Activated naive CD8-positive, alpha-beta T cell (primary cell): ENCODE data around the gene AKR1C1.
"Not testable (repeated sequence)": the region's sequence is repeated elsewhere in the genome, so short reads cannot be mapped to it uniquely, and the experiment has no call there.

Experiments used
- H3K27ac Mint-ChIP-seq: one replicate; pipeline ENCODE4 v1.8.0; 2021; ENCODE audit warnings: mixed read lengths
- H3K27me3 Mint-ChIP-seq: one replicate; pipeline ENCODE4 v1.8.0; 2021; ENCODE audit warnings: mixed read lengths
- H3K36me3 Mint-ChIP-seq: one replicate; pipeline ENCODE4 v1.8.0; 2021; ENCODE audit warnings: mixed read lengths
- H3K4me1 Mint-ChIP-seq: one replicate; pipeline ENCODE4 v1.8.0; 2021; ENCODE audit warnings: low read depth, mixed read lengths
- H3K4me3 Mint-ChIP-seq: one replicate; pipeline ENCODE4 v1.8.0; 2021; ENCODE audit warnings: mild to moderate bottlenecking, mixed read lengths
- H3K9me3 Mint-ChIP-seq: one replicate; pipeline ENCODE4 v1.8.0; 2021; ENCODE audit warnings: low read depth, mixed read lengths

The AKR1C1 gene

DNA sequence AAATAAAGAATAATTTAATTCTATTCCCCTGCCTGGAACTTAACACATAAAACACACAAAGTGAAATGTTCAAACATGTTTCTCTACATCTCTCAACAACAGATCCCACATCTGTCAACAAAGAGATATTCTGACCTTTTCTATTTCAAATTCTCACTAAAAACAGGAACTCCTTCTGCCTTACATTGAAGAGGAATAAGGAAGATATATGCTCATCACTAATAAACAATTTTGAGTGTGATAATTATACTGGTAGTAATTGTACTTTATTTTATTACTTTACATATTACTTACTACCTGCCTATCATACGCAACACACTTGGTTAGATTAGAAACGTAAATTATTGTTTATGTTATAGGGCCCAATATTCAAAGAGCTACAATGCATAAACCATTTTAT, 27.0 kb downstream of the AKR1C1 start:
- Mint-ChIP-seq H3K36me3 (peaks cover 2% of the 10 kb centered on the region), H3K4me3 (no peak overlapping the region), H3K27me3 (no peaks in the 10 kb centered on the region), H3K4me1 (no peaks in the 10 kb centered on the region), H3K27ac (no peak overlapping the region), H3K9me3 (no peaks in the 10 kb centered on the region)

DNA sequence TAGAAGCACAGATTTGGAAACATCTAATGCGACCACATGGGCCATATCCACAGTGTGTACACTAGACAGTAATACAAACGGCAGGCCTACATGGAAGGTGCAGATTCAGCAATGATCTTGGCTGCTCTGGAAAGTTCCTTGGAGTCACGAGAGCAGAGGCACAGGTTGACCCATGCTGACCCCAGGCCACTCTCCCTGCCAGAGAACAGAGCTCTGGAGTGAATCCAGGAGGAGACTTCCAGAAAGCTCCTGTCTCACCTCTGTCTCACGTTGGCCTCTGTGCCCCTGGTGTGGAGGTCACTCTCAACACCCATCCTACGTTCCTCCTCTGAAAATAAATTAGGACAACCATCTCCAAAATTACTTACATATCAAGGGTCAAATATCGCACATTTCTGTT, 28.2 kb downstream of the AKR1C1 start:
- not testable (repeated sequence) for H3K27ac Mint-ChIP-seq, H3K36me3 Mint-ChIP-seq, H3K27me3 Mint-ChIP-seq, H3K9me3 Mint-ChIP-seq, H3K4me1 Mint-ChIP-seq, H3K4me3 Mint-ChIP-seq

DNA sequence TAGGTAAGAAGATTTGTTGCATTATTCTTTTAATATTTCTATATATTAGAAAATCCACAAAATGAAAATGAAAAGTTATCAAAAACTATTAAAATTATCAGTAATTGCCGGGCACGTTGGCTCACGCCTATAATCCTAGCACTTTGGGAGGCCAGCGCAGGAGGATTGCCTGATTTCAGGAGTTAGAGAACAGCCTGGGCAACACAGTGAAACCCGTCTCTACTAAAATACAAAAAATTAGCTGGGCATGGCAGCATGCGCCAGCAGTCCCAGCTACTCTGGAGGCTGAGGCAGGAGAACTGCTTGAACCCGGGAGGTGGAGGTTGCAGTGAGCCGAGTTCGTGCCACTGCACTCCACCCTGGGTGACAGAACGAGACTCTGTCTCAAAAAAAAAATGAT, 29.3 kb downstream of the AKR1C1 start:
- H3K9me3 Mint-ChIP-seq, H3K4me3 Mint-ChIP-seq, H3K4me1 Mint-ChIP-seq, H3K27me3 Mint-ChIP-seq, H3K27ac Mint-ChIP-seq, H3K36me3 Mint-ChIP-seq: not testable (repeated sequence)

DNA sequence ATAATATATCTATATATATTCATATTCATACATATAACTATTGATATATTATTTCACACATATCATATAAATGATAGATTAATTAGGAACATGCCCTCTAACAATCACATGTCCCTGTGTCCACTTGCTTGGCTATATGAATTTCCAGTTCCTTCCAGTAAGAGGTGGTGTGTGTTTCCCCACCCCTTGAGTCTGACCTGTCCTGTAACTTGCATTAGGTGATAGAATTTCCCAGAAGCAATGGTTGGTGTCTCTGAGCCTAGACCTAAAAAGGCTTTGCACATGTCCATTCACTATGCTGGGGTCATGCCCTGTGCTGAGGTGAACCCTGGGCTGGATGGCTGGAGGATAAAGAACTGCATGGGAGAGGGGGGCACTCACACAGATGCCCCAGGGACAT, 31.0 kb downstream of the AKR1C1 start:
- H3K4me3 Mint-ChIP-seq, H3K36me3 Mint-ChIP-seq, H3K4me1 Mint-ChIP-seq, H3K27ac Mint-ChIP-seq, H3K27me3 Mint-ChIP-seq, H3K9me3 Mint-ChIP-seq: not testable (repeated sequence)

DNA sequence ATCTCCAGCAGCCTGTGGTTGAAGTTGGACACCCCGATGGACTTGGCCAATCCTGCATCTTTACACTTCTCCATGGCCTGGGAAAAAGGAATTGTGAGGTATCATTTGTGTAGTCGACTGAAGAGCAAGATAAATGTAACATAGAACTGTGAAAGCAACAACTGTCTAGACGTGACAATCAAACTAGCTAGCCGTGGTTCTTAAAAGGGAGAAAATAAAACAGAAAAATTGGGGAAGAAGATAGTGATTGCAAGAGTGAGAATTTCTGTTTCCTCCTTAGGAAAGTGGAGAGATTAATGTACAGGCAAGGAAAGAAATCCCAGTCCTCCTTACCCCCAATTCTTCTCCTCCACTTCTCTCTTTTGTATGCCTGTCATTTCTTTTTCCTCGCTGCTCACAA, 35.5 kb downstream of the AKR1C1 start:
- H3K9me3 Mint-ChIP-seq, result no peaks in the 10 kb centered on the region
- no peaks in the 10 kb centered on the region for H3K36me3 Mint-ChIP-seq
- no peak overlapping the region for H3K4me3 Mint-ChIP-seq
- H3K27ac Mint-ChIP-seq, result no peak overlapping the region
- peaks cover 2% of the 10 kb centered on the region for H3K27me3 Mint-ChIP-seq
- no peaks in the 10 kb centered on the region for H3K4me1 Mint-ChIP-seq

DNA sequence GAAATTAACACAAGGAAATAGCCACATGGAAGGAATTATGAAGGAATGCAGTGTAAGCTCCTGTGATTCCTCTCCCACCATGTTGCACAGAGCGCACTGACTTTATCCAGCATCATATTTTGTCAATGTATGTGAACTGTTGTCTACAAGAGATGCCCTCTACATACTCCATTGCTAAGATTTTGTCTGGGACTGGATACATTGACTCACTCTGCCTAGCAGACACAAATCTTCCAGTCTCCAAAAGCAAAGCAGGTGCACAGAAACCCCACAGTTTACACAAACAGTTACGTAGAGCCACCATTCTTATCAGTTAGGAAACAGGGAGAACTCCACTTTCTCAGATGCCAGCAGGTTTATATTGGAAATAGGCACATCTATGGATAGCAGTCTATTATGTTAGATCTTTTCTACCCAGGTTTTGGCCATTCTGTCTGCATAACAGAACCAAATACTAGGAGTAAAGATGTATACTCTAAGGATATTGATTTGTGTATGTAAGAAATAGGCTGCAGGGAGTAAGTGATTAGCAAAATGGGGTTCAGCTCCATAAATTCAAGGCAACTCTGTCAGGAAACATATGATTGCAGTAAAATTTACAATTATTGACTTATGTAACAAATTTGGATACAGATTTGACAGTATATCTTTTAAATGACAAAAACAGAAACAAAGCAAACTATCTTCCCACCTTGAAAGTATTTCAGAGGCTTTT, 39.0 kb downstream of the AKR1C1 start:
- no peak overlapping the region for H3K27ac Mint-ChIP-seq
- H3K4me1 Mint-ChIP-seq, result no peaks in the 10 kb centered on the region
- H3K9me3 Mint-ChIP-seq, result no peaks in the 10 kb centered on the region
- no peak overlapping the region for H3K4me3 Mint-ChIP-seq
- H3K36me3 Mint-ChIP-seq, result no peaks in the 10 kb centered on the region
- H3K27me3 Mint-ChIP-seq, result peaks cover 2% of the 10 kb centered on the region

GRCh38 chr10:5003127-5004029, 40.2 kb downstream of the AKR1C1 start, which contains the start of gene AKR1C2:
AKR1C2 (minus strand) TSS chr10:5003857; CDS start chr10:5003835, 22 bp downstream.
- H3K4me3 Mint-ChIP-seq, H3K27me3 Mint-ChIP-seq, H3K4me1 Mint-ChIP-seq, H3K36me3 Mint-ChIP-seq, H3K27ac Mint-ChIP-seq, H3K9me3 Mint-ChIP-seq: not testable (repeated sequence)

GRCh38 chr10:5004030-5004385, 40.8 kb downstream of the AKR1C1 start:
- H3K27ac Mint-ChIP-seq, H3K4me1 Mint-ChIP-seq, H3K9me3 Mint-ChIP-seq, H3K4me3 Mint-ChIP-seq, H3K27me3 Mint-ChIP-seq, H3K36me3 Mint-ChIP-seq: not testable (repeated sequence)

DNA sequence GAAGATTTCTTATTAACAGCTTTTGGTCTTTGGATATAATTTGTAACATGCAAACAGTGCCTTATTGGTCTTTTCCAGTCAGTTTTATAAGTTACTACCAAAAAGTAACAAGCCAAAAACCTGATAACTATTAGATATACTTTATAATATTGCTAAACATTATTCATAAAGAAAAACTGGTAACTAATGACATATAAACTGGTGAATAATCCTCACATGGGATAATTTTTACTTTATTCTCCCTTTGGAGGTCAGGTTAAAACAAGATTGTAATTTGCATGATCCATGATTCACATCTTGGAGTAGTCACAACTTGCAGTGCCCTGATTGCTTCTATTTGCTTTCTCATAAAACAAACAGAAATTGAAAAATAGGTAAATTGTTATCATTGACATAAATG, 41.3 kb downstream of the AKR1C1 start:
- not testable (repeated sequence) for H3K27me3 Mint-ChIP-seq, H3K36me3 Mint-ChIP-seq, H3K4me1 Mint-ChIP-seq, H3K27ac Mint-ChIP-seq, H3K4me3 Mint-ChIP-seq, H3K9me3 Mint-ChIP-seq

DNA sequence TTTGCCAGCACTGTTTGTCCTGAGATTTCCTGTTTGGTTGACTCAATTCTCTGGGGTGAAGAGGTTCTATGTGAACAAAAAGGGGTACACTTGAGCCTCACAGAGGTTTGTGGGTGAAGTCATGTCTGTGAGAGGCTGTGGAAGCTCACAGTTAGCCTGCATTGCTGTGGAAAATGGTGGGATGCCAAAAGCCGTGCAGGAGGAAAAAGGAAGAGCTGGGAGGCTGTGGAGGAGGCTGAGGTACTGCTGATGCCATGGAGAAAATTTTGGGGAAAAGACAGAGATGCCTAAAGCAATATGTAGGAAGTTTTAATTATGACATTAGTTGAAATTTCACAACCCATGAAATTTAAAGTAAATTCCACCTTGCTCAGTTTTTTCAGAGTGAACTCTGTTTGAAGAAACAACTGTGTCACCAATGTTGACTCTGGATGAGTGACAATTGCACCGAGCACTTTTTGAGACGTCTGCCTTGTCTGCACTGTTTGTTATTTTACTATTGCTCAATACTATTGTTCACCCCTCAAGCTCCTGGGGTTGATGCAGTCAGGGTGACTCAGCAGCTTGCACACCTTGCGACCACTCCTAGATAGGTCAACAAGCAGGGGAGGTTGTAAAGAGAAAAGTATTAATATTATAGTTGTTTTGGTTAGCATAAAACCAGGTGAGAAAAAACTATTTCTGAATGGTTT, 45.8 kb downstream of the AKR1C1 start:
- H3K9me3 Mint-ChIP-seq, H3K27me3 Mint-ChIP-seq, H3K27ac Mint-ChIP-seq, H3K4me1 Mint-ChIP-seq, H3K4me3 Mint-ChIP-seq, H3K36me3 Mint-ChIP-seq: not testable (repeated sequence)

DNA sequence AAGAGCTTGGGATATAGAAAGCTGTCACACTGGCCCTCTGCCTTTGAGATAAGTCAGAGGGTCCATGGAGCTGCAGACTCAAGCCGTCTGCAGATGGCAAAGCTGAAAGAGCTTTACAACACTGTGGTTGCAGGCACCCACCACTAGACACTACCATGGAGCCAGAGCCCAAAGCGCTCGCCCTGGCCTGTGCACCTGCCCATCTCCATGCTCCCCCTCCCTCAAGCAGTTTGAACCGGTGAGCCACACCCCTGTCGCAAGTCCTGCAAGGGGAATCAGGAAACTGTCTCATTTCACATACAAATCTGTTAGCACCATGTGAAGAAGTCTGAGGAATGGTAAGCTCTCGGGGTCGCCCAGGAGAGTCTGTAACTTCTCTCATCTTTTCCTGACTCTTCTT, 46.8 kb downstream of the AKR1C1 start:
- H3K36me3 Mint-ChIP-seq, H3K4me3 Mint-ChIP-seq, H3K9me3 Mint-ChIP-seq, H3K4me1 Mint-ChIP-seq, H3K27ac Mint-ChIP-seq, H3K27me3 Mint-ChIP-seq: not testable (repeated sequence)

- not testable (repeated sequence) for H3K4me3 Mint-ChIP-seq, H3K4me1 Mint-ChIP-seq, H3K36me3 Mint-ChIP-seq, H3K27me3 Mint-ChIP-seq, H3K9me3 Mint-ChIP-seq, H3K27ac Mint-ChIP-seq
These were observed 48.2 kb downstream of the AKR1C1 start for GRCh38 chr10:5011392-5011791.

DNA sequence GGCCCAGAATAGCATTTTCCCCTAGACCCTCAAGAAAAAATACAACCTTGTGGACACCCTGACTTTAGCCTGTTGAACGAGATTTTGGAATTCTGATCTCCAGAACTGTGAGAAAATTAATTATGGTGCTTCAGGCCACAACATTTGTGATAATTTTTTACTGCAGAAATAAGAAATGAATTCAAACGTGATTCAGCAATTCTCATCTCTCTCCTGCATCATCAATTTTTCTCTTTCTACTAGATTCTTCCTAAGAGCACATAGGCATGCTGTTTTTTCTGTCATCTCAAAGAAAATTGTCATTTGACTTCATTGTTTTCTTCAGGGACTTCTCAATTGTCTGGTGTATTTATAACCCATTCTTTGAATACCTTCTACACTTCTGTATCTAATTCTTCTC, 49.4 kb downstream of the AKR1C1 start:
- no peak overlapping the region for H3K4me3 Mint-ChIP-seq
- H3K9me3 Mint-ChIP-seq, result no peaks in the 10 kb centered on the region
- H3K27ac Mint-ChIP-seq, result no peak overlapping the region
- H3K4me1 Mint-ChIP-seq, result no peaks in the 10 kb centered on the region
- H3K36me3 Mint-ChIP-seq, result no peaks in the 10 kb centered on the region
- peaks cover 2% of the 10 kb centered on the region for H3K27me3 Mint-ChIP-seq

DNA sequence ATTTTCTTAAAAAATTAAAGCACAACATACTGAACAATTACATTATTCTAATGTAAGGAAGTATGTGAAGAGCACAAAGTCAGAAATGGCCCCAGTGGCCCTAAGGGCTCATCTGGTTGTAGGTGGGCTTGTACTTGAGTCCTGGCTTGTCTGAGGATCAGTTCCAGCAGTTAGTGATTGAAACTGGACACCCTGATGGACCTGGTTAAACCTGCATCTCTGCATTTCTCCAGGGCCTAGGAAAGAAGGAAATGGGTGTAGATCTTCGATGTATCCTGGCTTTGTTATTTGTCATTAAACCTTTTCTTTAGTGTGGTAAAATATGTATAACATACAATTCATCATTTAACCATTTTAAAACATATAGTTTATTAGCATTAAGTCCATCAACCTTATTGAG, 50.2 kb downstream of the AKR1C1 start:
- H3K9me3 Mint-ChIP-seq, result no peaks in the 10 kb centered on the region
- no peaks in the 10 kb centered on the region for H3K4me1 Mint-ChIP-seq
- H3K27ac Mint-ChIP-seq, result no peak overlapping the region
- H3K27me3 Mint-ChIP-seq, result peaks cover 2% of the 10 kb centered on the region
- H3K36me3 Mint-ChIP-seq, result no peaks in the 10 kb centered on the region
- H3K4me3 Mint-ChIP-seq, result no peak overlapping the region

- H3K9me3 Mint-ChIP-seq, H3K27ac Mint-ChIP-seq, H3K27me3 Mint-ChIP-seq, H3K4me1 Mint-ChIP-seq, H3K36me3 Mint-ChIP-seq, H3K4me3 Mint-ChIP-seq: not testable (repeated sequence)
These were observed 51.1 kb downstream of the AKR1C1 start for GRCh38 chr10:5014200-5014910.
